ENCODE data around the gene PLEKHA7.

PLEKHA7 gene

DNA sequence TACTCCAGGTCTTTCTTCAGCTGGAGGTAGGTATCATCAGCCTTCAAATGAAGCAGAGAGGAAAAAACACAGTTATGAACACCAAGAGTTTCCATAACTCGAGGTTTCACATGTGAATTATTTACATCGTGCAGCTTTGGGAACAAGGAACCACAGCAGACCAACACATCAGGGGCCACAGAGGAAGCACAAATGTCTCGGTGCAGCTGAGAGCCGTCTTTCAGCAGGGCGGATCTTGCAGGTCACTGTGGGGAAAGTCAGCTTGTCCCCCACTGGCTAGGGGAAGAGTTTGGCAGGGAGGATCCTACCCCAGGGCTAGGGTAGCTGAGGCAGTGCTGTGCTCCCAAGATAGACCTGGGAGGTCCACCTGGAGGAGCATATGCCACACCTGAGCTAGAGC is 201.1 kb downstream of the PLEKHA7 start:
- H3K4me3 ChIP-seq (ENCODE audit: low read depth, low read length): no peak overlapping the region
- TF ChIP-seq, protein P1, sequence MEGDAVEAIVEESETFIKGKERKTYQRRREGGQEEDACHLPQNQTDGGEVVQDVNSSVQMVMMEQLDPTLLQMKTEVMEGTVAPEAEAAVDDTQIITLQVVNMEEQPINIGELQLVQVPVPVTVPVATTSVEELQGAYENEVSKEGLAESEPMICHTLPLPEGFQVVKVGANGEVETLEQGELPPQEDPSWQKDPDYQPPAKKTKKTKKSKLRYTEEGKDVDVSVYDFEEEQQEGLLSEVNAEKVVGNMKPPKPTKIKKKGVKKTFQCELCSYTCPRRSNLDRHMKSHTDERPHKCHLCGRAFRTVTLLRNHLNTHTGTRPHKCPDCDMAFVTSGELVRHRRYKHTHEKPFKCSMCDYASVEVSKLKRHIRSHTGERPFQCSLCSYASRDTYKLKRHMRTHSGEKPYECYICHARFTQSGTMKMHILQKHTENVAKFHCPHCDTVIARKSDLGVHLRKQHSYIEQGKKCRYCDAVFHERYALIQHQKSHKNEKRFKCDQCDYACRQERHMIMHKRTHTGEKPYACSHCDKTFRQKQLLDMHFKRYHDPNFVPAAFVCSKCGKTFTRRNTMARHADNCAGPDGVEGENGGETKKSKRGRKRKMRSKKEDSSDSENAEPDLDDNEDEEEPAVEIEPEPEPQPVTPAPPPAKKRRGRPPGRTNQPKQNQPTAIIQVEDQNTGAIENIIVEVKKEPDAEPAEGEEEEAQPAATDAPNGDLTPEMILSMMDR (IDR thresholded peaks at IDR 0.05; ENCODE audit: low read depth, low read length, missing control alignments): no peak
- in situ Hi-C loops (cut with HindIII; ENCODE audit: low sequenced_read_pairs): no loop called here
- DNase-seq (ENCODE audit: low read depth): no peak

DNA sequence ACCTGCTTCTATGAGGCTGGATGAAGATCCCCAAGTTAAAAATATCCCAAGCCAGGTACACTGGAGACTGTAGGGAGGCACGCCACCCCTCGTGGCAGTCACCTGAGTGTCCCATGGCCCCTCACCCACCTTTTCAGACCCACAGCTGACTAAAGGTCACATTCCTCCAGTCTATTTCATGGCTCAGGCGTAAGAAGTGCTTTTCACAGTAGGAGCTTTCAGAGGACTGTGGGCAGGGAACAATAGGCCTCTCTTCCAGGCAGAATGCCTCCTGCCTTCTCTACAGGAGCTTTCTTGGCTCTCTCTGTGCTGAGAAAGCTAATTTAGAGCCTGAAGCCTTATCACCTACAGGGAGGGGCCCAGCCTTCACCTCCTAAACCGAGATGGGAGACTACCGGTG is 201.9 kb downstream of the PLEKHA7 start:
- TF ChIP-seq, protein P1 (IDR thresholded peaks at IDR 0.05; ENCODE audit: low read depth, low read length, missing control alignments): no peak
- H3K4me3 ChIP-seq (ENCODE audit: low read depth, low read length): no peak overlapping the region
- in situ Hi-C loops (cut with HindIII; ENCODE audit: low sequenced_read_pairs): no loop called here
- peak; percentile 37 for DNase-seq (ENCODE audit: low read depth)

DNA sequence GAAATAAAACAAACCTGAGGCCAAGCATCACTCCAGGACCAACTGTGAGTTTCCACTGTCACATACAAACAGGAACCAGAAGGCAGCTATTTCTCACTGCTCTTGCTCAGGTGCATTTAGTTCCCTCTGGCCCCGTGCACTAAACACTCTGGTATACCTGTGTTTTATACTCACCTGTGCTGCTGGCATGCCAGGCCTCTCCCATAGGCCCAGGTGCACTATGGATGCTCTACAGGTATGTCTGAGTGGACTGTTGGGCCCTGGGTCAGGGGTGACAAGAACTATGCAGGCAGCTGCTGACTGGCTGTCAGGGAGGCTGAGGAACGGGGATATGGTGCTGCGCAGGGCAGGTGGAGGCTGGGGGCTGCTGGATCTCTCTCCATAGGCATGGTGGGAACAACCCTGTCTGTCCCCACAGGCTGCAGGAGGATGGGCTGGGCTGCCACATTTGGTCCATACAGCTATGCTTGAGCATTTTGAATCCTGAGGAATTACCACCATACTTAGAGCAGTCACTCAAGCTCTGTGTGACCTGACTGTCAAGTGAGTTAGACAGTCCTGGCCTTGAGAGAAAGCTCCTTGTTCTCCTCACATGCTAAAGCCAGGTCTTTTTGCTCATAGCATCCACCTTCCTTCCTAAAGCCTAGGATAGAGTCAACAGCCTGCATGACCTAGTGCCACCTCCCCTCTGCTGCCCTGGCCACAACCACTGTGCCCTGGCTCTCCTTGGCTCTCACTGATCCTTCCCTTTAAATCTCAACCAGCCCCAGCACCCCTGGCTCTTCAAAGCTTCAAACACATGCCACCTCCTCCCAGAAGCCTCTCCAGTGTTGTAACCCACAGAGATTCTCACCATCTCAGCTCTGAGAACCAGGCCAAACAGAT is 202.8 kb downstream of the PLEKHA7 start:
- in situ Hi-C loops (cut with HindIII; ENCODE audit: low sequenced_read_pairs): no loop called here
- no peak for DNase-seq (ENCODE audit: low read depth)
- no peak overlapping the region for H3K4me3 ChIP-seq (ENCODE audit: low read depth, low read length)
- TF ChIP-seq, protein P1 (IDR thresholded peaks at IDR 0.05; ENCODE audit: low read depth, low read length, missing control alignments): no peak

DNA sequence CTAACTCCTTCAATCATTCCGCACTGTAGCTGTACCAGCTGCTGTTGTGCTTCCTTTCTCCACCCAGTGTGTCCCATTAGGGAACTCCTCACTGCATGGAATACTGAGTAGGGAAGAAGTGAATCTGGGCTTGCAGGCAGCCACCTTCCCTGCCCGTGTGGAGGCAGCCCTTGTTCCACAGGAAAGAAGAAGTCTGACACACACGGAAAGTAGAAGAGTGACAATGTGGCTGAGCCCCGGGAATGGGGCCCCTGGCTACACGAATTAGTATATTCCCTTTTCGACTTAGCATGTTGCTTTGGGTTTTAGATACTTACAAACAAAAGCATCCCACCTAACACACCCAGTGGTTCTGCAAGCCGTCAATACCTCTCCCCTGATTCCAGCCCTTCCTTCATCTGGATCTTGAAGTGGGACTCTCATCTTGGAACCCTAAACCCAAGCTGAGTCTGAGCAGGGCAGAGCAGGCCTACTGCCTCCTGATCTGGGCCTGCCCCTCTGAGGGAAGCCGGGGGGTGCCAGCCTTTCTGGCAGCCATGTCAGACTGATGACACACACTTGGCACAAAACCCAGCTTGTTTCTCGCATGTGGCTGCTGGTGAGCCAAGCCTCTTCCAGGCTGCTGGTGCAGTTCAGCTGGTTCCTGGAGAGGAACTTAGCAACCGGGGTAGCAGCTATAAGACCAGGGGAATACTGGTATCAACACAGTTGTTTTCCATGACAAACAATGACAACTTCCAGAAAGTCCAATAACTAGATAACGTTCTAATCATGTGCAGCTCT is 204.1 kb downstream of the PLEKHA7 start:
- H3K4me3 ChIP-seq (ENCODE audit: low read depth, low read length): no peak overlapping the region
- peak; percentile 43 for DNase-seq (ENCODE audit: low read depth)
- TF ChIP-seq, protein P1 (IDR thresholded peaks at IDR 0.05; ENCODE audit: low read depth, low read length, missing control alignments): no peak
- in situ Hi-C loops (cut with HindIII; ENCODE audit: low sequenced_read_pairs): loop anchor here (5.0 kb wide), 1 partner anchor 267 kb away; the partner anchor contains the start of gene RPS13

DNA sequence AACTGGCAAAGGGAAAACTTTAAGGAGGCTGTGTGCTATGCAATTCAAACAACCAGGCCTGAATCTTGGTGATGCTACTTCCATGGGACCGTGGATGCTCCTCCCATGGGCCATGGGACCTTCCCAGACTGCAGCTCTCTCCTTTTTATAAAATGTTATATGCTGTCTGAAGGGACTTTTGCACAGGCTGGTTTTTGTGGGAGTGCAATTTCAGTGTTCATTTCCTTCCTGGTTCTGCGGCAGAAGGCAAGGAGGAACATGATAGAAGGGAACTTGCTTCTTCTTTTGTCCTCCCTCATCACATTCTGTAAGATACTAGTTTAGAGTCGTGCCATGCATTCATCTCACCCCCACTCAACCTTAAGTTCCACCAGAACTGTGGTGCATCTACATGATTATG is 206.9 kb downstream of the PLEKHA7 start:
- DNase-seq (ENCODE audit: low read depth): no peak
- H3K4me3 ChIP-seq (ENCODE audit: low read depth, low read length): no peak overlapping the region
- TF ChIP-seq, protein P1 (IDR thresholded peaks at IDR 0.05; ENCODE audit: low read depth, low read length, missing control alignments): no peak
- in situ Hi-C loops (cut with HindIII; ENCODE audit: low sequenced_read_pairs): loop anchor here (5.0 kb wide), 1 partner anchor 270 kb away; the partner anchor contains the start of gene RPS13

DNA sequence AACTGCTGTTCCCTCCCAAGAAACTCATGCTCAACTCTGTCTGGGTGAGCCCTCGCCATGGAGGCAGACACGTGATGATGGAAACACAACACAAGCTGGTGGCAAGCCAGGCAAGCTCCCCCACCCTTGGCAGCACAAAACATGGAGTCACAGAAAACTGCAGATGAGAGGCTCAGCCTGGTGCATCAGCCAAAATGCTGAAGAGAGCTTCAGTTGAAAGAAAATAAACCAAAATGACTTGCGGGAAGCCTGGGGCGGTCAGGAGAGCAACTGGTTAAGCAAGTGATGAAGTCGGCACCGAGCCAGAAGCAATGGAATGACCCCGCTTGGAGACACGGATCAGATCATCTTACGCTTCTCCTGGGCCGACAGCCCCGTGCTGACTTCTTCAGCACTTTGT is 207.4 kb downstream of the PLEKHA7 start:
- DNase-seq (ENCODE audit: low read depth): peak; percentile 48
- TF ChIP-seq, protein P1 (IDR thresholded peaks at IDR 0.05; ENCODE audit: low read depth, low read length, missing control alignments): no peak
- no peak overlapping the region for H3K4me3 ChIP-seq (ENCODE audit: low read depth, low read length)
- in situ Hi-C loops (cut with HindIII; ENCODE audit: low sequenced_read_pairs): loop anchor here (5.0 kb wide), 1 partner anchor 271 kb away; the partner anchor contains the start of gene RPS13
